ENCODE measurements around the gene CACNG5.

- TF ChIP-seq EZH2phosphoT487 (IDR thresholded peaks at IDR 0.05; ENCODE audit: unreplicated experiment) (no peak), CTCF (conservative IDR thresholded peaks at IDR 0.05; ENCODE audit: low read depth in 2 of 2) (no peak), ETS1 (IDR thresholded peaks at IDR 0.05) (no peak), REST (IDR thresholded peaks at IDR 0.05; ENCODE audit: unreplicated experiment) (no peak), JUNB (IDR thresholded peaks at IDR 0.05; ENCODE audit: unreplicated experiment) (no peak), POLR2AphosphoS5 (IDR thresholded peaks at IDR 0.05; ENCODE audit: low read depth) (no peak), EZH2 (IDR thresholded peaks at IDR 0.05; ENCODE audit: low read depth, unreplicated experiment) (no peak), CREB1 (CRISPR knock-in tag; IDR thresholded peaks at IDR 0.05; ENCODE audit: low read depth) (no peak), ZNF462 (CRISPR knock-in tag; IDR thresholded peaks at IDR 0.05) (no peak), ZNF114 (CRISPR knock-in tag; IDR thresholded peaks at IDR 0.05) (no peak), NANOG (IDR thresholded peaks at IDR 0.05; ENCODE audit: borderline replicate concordance) (no peak)
Measured at GRCh38 chr17:66925811-66926500, 91.0 kb downstream of the CACNG5 start.

Measured in GM23338 (cell line).